SK-N-DZ (cell line): ENCODE data around the gene ACSM6. TPM values are rescaled to one million over a fixed set of nuclear protein-coding genes. Genes with fewer than 3 reads are reported as not detected.
A peak's percentile ranks its signal among the peaks of the same experiment; 100 is the strongest.
"Not testable (repeated sequence)": the region's sequence is repeated elsewhere in the genome, so short reads cannot be mapped to it uniquely, and the experiment has no call there.

Source experiments
- DNase-seq: peaks from one replicate; pipeline ENCODE4 v3.0.0-alpha.2; 2015; ENCODE audit warnings: low spot score
- polyA plus RNA-seq, 2 experiments: library from polyadenylated mRNA; depleted of rRNA; stranded (reverse); fragments of >200 nt; gene quantifications; 2 replicates each; pipeline ENCODE4 v1.2.3, GENCODE V29; 2014

Gene ACSM6
- not detected in 2 replicates for polyA plus RNA-seq (2014; cell fraction: cytosol; rRNA removed)
- not detected in 2 replicates for polyA plus RNA-seq (2014; cell fraction: nucleus; rRNA removed)

- DNase-seq, result no peak
Measured at GRCh38 chr10:95193944-95194343, at the start of gene ACSM6. Gene ACSM6 (plus strand): TSS chr10:95194238. CDS start chr10:95194486, 248 bp downstream.

GRCh38 chr10:95168694-95169093 lies 25.3 kb upstream of the ACSM6 start:
- no peak for DNase-seq

GRCh38 chr10:95169522-95169921 lies 24.5 kb upstream of the ACSM6 start:
- no peak for DNase-seq

DNA sequence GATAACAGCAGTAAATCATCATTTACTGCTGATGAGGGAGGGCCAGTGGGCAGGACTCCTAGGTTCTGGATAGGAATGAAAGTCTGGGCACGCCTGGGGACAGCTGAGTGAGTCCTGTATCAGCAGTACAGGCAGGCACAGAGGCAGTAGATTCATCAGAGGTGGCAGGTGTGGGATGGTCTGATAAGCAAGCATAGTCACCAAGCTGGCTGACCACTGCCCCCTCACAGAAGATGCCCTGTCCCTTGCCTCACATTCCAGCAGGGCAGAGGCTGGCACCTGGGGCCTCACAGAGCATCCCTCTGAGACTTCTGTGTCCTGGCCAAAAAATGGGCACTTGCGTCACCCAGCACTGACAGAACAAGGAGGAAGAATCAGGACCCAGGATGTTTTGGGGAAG lies 23.2 kb upstream of the ACSM6 start:
- no peak for DNase-seq

- no peak for DNase-seq
Measured at GRCh38 chr10:95171336-95171735, 22.7 kb upstream of the ACSM6 start.

DNA sequence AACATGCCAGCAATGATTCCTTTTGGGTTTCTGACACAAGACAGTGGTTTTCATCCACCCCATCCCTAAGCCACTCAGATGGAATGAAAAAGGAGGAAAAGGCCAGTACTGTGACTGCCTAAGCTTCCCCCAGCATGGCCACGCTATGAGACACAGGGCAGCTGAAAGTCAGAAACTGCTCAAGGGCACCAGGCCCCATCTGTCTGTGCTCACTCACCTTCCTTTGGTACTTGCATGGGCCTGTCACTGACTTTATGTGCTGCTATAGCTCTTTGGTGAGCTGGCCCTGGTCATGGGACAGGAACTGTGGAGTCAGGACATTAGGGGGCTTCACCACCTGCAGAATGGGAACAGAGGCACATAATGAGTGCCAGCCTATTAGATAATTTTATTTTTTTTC lies 21.2 kb upstream of the ACSM6 start:
- no peak for DNase-seq

- DNase-seq, result no peak
Measured at GRCh38 chr10:95176101-95176500, 17.9 kb upstream of the ACSM6 start.

GRCh38 chr10:95177429-95177828 lies 16.6 kb upstream of the ACSM6 start:
- DNase-seq, result no peak

GRCh38 chr10:95178266-95178665 lies 15.8 kb upstream of the ACSM6 start:
- no peak for DNase-seq

- DNase-seq, result no peak
Measured at GRCh38 chr10:95178797-95179196, 15.2 kb upstream of the ACSM6 start.

DNA sequence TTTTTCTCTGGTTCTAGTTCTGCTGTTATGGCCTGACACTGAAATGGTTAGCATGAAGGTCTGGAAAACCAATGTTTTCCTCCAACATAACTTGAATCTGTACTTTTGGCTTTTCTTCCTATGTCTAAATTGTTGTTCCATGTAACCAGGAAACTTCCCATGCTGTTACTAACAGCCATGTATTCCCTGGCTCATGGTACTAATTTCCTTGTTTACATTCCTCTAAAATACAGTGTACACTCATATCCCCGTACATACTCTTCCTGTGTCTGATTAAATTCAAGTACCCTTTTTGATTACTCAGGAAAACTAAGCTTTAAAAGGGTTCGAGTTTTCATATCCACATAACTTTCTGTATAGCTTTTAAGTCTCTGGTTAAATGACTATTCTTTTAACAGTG lies 12.3 kb upstream of the ACSM6 start:
- no peak for DNase-seq

- DNase-seq, result peak; percentile 81
Measured at GRCh38 chr10:95183271-95184230, 10.5 kb upstream of the ACSM6 start.

GRCh38 chr10:95187617-95188016 lies 6.4 kb upstream of the ACSM6 start:
- DNase-seq, result no peak

GRCh38 chr10:95188593-95188992 lies 5.4 kb upstream of the ACSM6 start:
- DNase-seq, result no peak

GRCh38 chr10:95196046-95196445 lies 2.0 kb downstream of the ACSM6 start:
- DNase-seq, result no peak

- no peak for DNase-seq
Measured at GRCh38 chr10:95201736-95202135, 7.7 kb downstream of the ACSM6 start.

DNA sequence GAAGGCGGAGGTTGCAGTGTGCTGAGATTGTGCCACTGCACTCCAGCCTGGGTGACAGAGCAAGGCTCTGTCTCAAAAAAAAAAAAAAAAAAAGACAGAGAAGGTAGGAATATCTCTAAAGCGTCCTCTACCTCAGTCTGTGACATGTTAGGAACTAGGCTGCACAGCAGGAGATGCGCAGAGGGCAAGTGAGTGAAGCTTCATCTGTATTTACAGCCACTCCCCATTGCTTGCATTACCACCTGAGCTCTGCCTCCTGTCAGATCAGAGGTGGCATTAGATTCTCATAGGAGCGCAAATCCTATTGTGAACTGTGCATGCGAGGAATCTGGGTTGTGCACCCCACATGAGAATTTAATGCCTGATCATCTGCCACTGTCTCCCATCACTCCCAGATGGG lies 8.8 kb downstream of the ACSM6 start:
- not testable (repeated sequence) for DNase-seq

GRCh38 chr10:95208702-95209391 lies 14.8 kb downstream of the ACSM6 start:
- peak; percentile 5 for DNase-seq

DNA sequence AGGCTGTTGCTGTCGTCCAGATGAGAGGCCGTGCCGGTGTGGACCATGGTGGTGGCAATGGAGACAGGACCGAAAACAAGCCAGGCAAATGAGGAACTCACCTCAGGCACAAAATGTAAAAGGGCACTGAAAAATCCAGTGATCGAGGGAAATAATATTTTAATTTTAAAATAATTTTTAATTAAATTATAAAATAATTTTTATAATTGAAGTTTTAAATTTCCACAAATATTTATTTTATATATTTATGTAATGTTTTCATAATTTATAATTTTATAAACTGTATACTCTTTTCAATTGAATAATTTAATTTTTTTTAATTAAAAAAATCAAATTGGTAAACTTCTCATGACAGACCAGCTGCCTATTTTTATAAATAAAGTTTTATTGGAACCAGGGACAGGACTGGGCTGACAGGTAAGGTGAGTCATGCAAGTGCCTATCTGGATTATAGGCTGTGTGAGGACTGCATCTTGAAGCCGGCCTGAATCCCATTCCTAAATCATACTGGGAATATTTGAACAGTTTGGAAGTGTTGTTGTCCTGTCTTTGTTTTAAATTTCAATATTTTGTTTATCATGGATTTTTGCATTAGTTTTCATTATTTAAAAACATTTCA lies 15.6 kb downstream of the ACSM6 start:
- DNase-seq, result no peak

- DNase-seq, result no peak
Measured at GRCh38 chr10:95211606-95212279, 17.7 kb downstream of the ACSM6 start.

GRCh38 chr10:95214369-95214768 lies 20.3 kb downstream of the ACSM6 start:
- DNase-seq, result no peak

GRCh38 chr10:95214793-95215192 lies 20.8 kb downstream of the ACSM6 start:
- DNase-seq, result no peak
